ENCODE data around the gene PIM3.
A peak's percentile ranks its signal among the peaks of the same experiment; 100 is the strongest.

Gene PIM3

GRCh38 chr22:49960159-49961004 is at the start of gene PIM3:
TSS of gene PIM3 (plus strand) at chr22:49960772. CDS start at chr22:49960948, 176 bp downstream.
- peak; percentile 87 for DNase-seq (ENCODE audit: low read depth)

GRCh38 chr22:49911881-49912625 is 48.5 kb upstream of the PIM3 start:
- no peak for DNase-seq (ENCODE audit: low read depth)

GRCh38 chr22:49913026-49913425 is 47.5 kb upstream of the PIM3 start:
- no peak for DNase-seq (ENCODE audit: low read depth)

GRCh38 chr22:49913446-49913845 is 47.1 kb upstream of the PIM3 start:
- DNase-seq (ENCODE audit: low read depth) = no peak

- DNase-seq (ENCODE audit: low read depth) = no peak
Observed at GRCh38 chr22:49914256-49914655, 46.3 kb upstream of the PIM3 start.

GRCh38 chr22:49915610-49916009 is 45.0 kb upstream of the PIM3 start:
- DNase-seq (ENCODE audit: low read depth) = no peak

GRCh38 chr22:49916831-49917230 is 43.7 kb upstream of the PIM3 start:
- no peak for DNase-seq (ENCODE audit: low read depth)

- peak; percentile 96 for DNase-seq (ENCODE audit: low read depth)
Observed at GRCh38 chr22:49917974-49918910, 42.3 kb upstream of the PIM3 start, which contains the start of the genes ALG12 and CRELD2. TSS of gene ALG12 (minus strand) at chr22:49918438. CDS start at chr22:49913765, 4,673 bp downstream. TSS of gene CRELD2 (plus strand) at chr22:49918634. CDS start at chr22:49918770, 136 bp downstream.

GRCh38 chr22:49918911-49919881 is 41.4 kb upstream of the PIM3 start:
- DNase-seq (ENCODE audit: low read depth) = no peak

- DNase-seq (ENCODE audit: low read depth) = no peak
Observed at GRCh38 chr22:49920859-49921258, 39.7 kb upstream of the PIM3 start.

GRCh38 chr22:49921508-49922278 is 38.9 kb upstream of the PIM3 start:
- DNase-seq (ENCODE audit: low read depth) = no peak

- DNase-seq (ENCODE audit: low read depth) = no peak
Observed at GRCh38 chr22:49922484-49922883, 38.1 kb upstream of the PIM3 start.

- DNase-seq (ENCODE audit: low read depth) = no peak
Observed at GRCh38 chr22:49922926-49923325, 37.6 kb upstream of the PIM3 start.

- DNase-seq (ENCODE audit: low read depth) = no peak
Observed at GRCh38 chr22:49923445-49923844, 37.1 kb upstream of the PIM3 start.

GRCh38 chr22:49924113-49924833 is 36.3 kb upstream of the PIM3 start:
- no peak for DNase-seq (ENCODE audit: low read depth)

GRCh38 chr22:49925525-49926128 is 34.9 kb upstream of the PIM3 start:
- DNase-seq (ENCODE audit: low read depth) = peak; percentile 52

- DNase-seq (ENCODE audit: low read depth) = no peak
Observed at GRCh38 chr22:49926916-49927315, 33.7 kb upstream of the PIM3 start.

- DNase-seq (ENCODE audit: low read depth) = no peak
Observed at GRCh38 chr22:49927483-49928184, 32.9 kb upstream of the PIM3 start.
